GM12873 (cell line): Measurements from ENCODE around the gene LSM7.

Source experiments
- TF ChIP-seq, protein P1 (sequence below): IDR thresholded peaks from 2 replicates; pipeline ENCODE4 v1.5.1; 2012; ENCODE audit warnings: low read depth, mild to moderate bottlenecking, moderate library complexity, low read length, control low read depth; ENCODE audit not compliant: insufficient read depth; ENCODE audit errors: missing control alignments

LSM7 gene

DNA sequence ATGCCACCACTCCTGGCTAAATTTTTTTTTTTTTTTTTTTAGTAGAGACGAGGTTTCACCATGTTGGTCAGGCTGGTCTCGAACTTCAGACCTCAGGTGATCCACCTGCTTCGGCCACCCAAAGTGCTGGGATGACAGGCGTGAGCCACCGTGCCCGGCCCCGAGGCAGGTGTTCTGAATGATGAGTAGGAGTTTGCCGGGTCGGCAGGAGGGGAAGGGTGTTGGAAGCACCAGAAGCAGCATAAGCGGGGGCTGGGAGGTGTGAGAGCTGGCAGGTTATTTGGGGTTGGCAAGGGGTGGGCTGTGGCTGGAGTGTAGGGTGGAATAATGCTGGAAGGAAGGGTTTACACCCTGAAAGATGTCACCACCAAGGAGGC is 1.9 kb upstream of the LSM7 start:
- TF ChIP-seq, protein P1, sequence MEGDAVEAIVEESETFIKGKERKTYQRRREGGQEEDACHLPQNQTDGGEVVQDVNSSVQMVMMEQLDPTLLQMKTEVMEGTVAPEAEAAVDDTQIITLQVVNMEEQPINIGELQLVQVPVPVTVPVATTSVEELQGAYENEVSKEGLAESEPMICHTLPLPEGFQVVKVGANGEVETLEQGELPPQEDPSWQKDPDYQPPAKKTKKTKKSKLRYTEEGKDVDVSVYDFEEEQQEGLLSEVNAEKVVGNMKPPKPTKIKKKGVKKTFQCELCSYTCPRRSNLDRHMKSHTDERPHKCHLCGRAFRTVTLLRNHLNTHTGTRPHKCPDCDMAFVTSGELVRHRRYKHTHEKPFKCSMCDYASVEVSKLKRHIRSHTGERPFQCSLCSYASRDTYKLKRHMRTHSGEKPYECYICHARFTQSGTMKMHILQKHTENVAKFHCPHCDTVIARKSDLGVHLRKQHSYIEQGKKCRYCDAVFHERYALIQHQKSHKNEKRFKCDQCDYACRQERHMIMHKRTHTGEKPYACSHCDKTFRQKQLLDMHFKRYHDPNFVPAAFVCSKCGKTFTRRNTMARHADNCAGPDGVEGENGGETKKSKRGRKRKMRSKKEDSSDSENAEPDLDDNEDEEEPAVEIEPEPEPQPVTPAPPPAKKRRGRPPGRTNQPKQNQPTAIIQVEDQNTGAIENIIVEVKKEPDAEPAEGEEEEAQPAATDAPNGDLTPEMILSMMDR: no peak

DNA sequence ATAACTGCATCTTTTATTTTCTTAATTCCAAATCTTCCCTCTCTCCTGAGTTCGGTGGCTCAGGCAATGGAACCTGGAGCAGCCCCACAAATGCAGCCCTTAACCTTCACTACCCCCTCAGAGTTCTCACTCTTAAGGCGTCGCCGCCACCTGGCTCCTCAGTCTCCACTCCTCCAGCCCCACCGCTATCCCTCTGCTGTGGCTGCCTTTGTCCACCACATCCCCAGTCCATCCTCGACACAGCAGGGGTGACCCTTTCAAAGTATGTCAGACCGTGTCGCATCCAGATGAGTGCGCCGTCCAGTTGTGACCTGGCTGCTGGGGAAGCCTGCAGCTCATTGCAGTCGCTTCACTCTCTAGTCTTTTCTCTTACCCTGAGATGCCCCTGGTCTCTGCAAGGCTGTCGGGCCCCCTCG is 1.1 kb upstream of the LSM7 start:
- TF ChIP-seq, protein P1: no peak

DNA sequence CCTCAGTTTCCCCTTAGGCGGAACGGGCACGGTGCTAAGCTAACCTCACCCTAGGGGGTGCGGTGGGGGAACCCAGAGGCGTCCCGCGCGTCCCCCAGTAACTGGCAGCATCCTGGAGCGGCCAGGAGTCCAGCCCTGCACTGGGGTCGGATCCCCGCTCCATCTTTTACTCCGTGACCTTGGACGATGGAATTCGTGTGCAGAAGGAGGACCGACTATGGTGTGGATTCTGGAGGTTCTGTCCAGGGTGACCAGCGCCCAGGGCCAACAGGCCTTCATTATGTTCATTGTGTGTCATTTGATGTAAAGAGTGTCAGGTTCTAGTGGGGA is 728 bp upstream of the LSM7 start:
- TF ChIP-seq, protein P1: no peak

DNA sequence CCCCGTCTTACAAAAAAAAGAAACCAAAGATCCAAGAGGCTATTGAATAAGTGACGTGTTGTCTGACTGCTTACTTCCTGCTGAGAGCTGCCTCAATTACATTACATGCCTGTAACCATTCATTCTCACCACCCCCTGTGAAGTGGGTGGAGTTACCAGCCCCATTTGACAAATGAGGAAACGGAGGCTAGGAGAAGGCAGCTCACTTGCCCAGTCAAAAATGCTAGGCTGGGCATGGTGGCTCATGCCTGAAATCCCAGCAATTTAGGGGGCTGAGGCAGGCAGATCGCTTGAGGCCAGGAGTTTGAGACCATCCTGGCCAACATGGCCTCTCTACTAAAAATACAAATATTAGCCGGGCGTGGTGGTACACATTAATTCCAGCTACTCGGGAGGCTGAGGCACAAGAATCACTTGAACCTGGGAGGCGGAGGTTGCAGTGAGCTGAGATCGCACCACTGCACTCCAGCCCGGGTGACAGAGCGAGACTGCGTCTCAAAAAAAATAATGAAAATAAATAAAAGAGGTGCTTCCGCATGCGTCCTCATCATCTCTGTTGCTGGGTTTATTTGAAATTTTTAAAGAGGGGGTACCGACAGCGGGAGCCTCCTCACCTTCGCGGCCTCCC is 499 bp downstream of the LSM7 start:
- TF ChIP-seq, protein P1: no peak

DNA sequence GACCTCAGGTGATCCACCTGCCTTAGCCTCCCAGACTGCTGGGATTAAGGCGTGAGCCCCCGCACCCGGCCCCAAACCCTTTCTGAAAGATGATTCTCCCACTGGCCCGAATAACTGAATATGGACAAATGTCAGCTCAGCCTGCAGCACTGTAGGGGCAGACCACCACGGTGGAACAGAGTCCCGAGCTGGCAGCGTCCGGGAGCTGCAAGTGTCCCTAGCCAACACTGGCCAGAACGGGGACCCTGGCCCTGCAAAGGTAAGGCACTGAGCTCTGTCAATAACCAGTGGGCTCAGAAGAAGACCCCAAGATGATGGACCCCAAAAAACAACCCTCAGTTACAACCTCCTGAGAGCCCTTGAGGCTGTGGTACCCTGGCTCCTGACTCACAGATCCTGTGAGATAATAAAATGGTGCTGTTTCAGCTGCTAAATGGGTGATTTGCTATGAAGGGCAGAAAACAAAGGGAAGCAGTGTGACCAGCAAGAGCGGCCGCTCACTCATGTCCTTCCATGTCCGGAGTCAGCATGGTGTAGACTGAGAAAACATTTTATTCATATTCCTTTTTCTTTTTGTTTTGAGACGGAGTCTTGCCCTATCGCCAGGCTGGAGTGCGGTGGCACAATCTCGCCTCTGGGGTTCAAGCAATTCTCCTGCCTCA is 1.6 kb downstream of the LSM7 start:
- TF ChIP-seq, protein P1: no peak

DNA sequence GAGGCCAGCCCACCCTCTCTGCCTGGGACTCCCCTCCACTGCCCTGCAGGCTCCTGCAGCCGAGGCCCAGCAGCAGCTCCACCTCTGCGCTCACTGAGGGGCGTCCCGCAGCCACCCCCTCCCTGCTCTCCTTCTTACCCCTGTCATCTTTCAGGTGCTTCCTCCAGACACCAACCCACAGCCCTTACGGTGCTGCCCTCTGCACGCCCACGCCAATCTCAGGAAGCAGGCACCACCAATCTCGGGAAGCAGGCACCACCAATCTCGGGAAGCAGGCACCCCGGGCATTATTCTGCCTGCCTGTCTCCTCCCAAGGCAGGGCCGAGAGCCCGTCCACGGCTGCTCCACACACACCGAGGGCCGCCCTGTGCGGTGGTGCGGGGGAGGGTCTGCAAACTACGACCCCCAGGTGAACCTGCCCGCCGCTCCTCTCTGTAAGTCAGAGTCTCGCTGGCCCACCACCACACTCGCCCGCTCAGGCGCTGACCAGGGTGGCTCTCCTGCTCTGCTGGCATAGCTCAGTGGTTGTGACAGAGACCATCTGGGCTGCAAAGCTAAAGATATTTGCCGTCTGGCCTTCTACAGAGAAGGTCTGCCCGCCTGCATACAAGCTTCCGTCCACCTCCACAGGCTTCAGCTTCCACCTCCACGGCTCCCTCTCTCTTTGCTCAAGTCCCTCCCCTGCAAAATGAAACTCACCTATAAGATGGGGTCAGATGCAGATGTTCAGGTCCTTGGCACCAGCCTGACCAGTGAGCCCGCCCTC is 2.9 kb downstream of the LSM7 start:
- TF ChIP-seq, protein P1: no peak

DNA sequence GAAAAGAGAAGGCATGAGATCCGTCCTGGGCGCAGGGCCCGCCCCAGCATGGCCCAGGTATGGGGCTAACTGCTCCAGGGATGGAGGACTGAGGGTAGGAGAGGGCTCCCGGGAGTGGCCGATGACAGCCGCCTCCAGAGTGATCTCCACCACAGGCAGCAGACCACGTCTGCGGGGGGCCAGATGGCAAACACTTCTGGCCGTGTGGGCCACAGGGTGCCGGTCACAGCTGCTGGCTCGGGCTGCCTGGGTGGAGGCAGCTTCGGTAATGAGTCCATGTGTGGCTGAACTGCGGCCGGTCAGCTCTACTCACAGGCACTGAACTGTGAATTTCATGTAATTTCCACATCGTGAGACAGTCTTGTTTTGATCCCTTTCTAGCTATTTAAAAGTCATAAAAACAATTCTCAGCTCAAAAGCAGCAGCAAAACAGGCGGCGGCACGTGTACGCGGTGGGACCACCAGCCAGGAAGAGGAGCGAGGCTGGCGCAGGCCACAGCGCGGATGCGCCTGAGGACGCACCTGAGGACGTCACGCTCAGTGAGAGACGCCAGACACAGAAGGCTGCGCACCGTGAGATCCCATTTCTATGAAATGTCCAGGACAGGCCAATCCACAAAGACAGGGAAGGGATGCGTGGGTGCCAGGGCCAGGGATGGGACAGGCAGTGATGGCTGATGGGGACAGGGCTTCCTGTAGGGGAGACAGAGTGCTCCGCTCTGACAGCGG is 4.0 kb downstream of the LSM7 start:
- TF ChIP-seq, protein P1: no peak
